ENCODE data around the gene ATP4B. TPM values are rescaled to one million over a fixed set of nuclear protein-coding genes. Genes with fewer than 3 reads are reported as not detected.

The ATP4B gene
- total RNA-seq, 2 experiments from 2014 or later, result not detected

DNA sequence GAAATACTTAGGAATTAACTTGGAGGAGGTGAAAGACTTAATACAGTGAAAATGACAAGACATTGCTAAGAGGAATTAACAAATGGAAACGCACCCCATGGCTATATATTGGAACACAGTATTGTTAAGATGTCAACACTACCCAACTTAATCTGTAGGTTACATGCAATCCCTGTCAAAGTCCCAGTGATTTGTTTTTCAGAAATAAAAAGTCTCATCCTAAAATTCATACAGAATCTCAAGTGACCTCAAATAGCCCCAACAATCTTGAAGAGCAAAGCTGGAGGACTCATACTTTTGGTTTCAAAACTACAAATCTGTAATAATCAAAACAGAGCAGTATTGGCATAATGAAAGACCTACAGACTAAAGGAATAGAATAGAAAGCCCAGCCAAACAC, 13.2 kb downstream of the ATP4B start:
- H3K79me2 ChIP-seq (ENCODE audit: insufficient read depth, low read depth, low read length), result no peaks in the 10 kb centered on the region
- H3K4me2 ChIP-seq (ENCODE audit: low read length), result no peak overlapping the region
- POLR2A ChIA-PET, result no interaction called here

DNA sequence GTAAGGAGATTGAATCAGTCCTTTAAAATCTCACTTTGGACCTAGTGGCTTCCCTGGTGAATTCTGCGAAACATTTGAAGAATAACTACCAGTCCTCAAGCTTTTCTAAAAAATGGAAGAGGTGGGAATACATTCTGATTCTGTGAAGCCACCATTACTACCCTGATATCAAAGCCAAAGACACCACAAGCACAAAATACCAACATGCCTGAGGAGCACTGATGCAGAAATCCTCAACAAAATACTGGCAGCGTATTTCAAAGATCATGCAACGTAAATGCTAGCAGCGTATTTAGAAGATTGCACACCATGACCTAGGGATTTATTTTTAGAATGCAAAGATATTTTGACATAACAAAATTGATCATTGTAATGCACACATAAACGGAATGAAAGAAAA, 14.4 kb downstream of the ATP4B start:
- intact Hi-C loops (cut with micrococcal nuclease; ENCODE audit: unreplicated experiment), result no loop called here
- no peaks in the 10 kb centered on the region for H3K4me1 ChIP-seq (ENCODE audit: insufficient read depth, low read length, poor library complexity, severe bottlenecking)
- no peak overlapping the region for H2AFZ ChIP-seq (ENCODE audit: low read length)
- H3K79me2 ChIP-seq (ENCODE audit: insufficient read depth, low read depth, low read length), result no peaks in the 10 kb centered on the region
- no peak for DNase-seq (ENCODE audit: low spot score)
- no TSS peak for BruUV-seq (replicated peaks)
- no peak overlapping the region for H3K4me3 ChIP-seq (ENCODE audit: low read depth, low read length, poor library complexity, severe bottlenecking)
- no peak overlapping the region for H3K4me2 ChIP-seq (ENCODE audit: low read length)
- H3K36me3 ChIP-seq (ENCODE audit: insufficient read depth, low read length), result peaks cover 27% of the 10 kb centered on the region
- ChIA-PET CTCF (ENCODE audit: unreplicated experiment) (no interaction called here), POLR2A (no interaction called here)
- H3K9me2 ChIP-seq (ENCODE audit: insufficient read depth, low read length), result no peaks in the 10 kb centered on the region
- H3K9me3 ChIP-seq (ENCODE audit: low read length), result no peaks in the 10 kb centered on the region
- H4K20me1 ChIP-seq (ENCODE audit: insufficient read depth, low read length), result no peaks in the 10 kb centered on the region
- TF ChIP-seq, protein P1, sequence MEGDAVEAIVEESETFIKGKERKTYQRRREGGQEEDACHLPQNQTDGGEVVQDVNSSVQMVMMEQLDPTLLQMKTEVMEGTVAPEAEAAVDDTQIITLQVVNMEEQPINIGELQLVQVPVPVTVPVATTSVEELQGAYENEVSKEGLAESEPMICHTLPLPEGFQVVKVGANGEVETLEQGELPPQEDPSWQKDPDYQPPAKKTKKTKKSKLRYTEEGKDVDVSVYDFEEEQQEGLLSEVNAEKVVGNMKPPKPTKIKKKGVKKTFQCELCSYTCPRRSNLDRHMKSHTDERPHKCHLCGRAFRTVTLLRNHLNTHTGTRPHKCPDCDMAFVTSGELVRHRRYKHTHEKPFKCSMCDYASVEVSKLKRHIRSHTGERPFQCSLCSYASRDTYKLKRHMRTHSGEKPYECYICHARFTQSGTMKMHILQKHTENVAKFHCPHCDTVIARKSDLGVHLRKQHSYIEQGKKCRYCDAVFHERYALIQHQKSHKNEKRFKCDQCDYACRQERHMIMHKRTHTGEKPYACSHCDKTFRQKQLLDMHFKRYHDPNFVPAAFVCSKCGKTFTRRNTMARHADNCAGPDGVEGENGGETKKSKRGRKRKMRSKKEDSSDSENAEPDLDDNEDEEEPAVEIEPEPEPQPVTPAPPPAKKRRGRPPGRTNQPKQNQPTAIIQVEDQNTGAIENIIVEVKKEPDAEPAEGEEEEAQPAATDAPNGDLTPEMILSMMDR (conservative IDR thresholded peaks at IDR 0.05; ENCODE audit: low read length), result no peak
- TF ChIP-seq EZH2phosphoT487 (IDR thresholded peaks at IDR 0.05; ENCODE audit: borderline replicate concordance, low read depth, low read length), result no peak
- no peak overlapping the region for H3K27ac ChIP-seq (ENCODE audit: low read depth, low read length, poor library complexity, severe bottlenecking)

More for the DNA sequence above, 13.2 kb downstream of the ATP4B start:
- no peak for TF ChIP-seq EZH2phosphoT487 (IDR thresholded peaks at IDR 0.05; ENCODE audit: borderline replicate concordance, low read depth, low read length)
- TF ChIP-seq, protein P1 (conservative IDR thresholded peaks at IDR 0.05; ENCODE audit: low read length), result no peak
- CTCF ChIA-PET (ENCODE audit: unreplicated experiment), result no interaction called here
- Histone ChIP-seq H2AFZ (ENCODE audit: low read length) (no peak overlapping the region), H3K9me3 (ENCODE audit: low read length) (no peaks in the 10 kb centered on the region), H3K9me2 (ENCODE audit: insufficient read depth, low read length) (no peaks in the 10 kb centered on the region), H3K27ac (ENCODE audit: low read depth, low read length, poor library complexity, severe bottlenecking) (no peak overlapping the region), H3K4me3 (ENCODE audit: low read depth, low read length, poor library complexity, severe bottlenecking) (no peak overlapping the region), H3K36me3 (ENCODE audit: insufficient read depth, low read length) (peaks cover 18% of the 10 kb centered on the region), H4K20me1 (ENCODE audit: insufficient read depth, low read length) (no peaks in the 10 kb centered on the region), H3K4me1 (ENCODE audit: insufficient read depth, low read length, poor library complexity, severe bottlenecking) (no peaks in the 10 kb centered on the region)
- no peak for DNase-seq (ENCODE audit: low spot score)
- intact Hi-C loops (cut with micrococcal nuclease; ENCODE audit: unreplicated experiment), result no loop called here
- no TSS peak for BruUV-seq (replicated peaks)

DNA sequence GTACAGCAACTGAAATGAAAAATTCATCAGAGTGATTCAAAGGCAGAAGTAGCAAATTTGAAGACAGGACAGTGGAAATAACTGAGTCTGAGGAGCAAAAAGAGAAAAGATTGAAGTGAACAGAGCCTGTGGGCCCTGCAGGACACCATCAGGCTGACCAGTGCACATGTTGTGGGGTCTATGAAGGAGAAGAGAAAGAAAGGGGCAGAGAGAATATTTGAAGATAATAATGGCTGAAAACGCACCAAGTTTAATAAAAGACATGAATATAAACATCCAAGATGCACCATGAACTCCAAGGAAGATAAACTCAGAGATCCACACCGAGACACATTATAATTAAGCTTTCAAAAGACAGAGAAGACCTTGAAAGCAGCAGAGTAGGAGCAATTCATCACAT, 15.4 kb downstream of the ATP4B start:
- H3K4me2 ChIP-seq (ENCODE audit: low read length), result no peak overlapping the region
- no peaks in the 10 kb centered on the region for H3K9me3 ChIP-seq (ENCODE audit: low read length)
- TF ChIP-seq, protein P1 (conservative IDR thresholded peaks at IDR 0.05; ENCODE audit: low read length), result no peak
- TF ChIP-seq EZH2phosphoT487 (IDR thresholded peaks at IDR 0.05; ENCODE audit: borderline replicate concordance, low read depth, low read length), result no peak
- no peaks in the 10 kb centered on the region for H4K20me1 ChIP-seq (ENCODE audit: insufficient read depth, low read length)
- ChIA-PET POLR2A (no interaction called here), CTCF (ENCODE audit: unreplicated experiment) (no interaction called here)
- H3K27ac ChIP-seq (ENCODE audit: low read depth, low read length, poor library complexity, severe bottlenecking), result no peak overlapping the region
- H2AFZ ChIP-seq (ENCODE audit: low read length), result no peak overlapping the region
- peaks cover 35% of the 10 kb centered on the region for H3K36me3 ChIP-seq (ENCODE audit: insufficient read depth, low read length)
- BruUV-seq (replicated peaks), result no TSS peak
- H3K4me1 ChIP-seq (ENCODE audit: insufficient read depth, low read length, poor library complexity, severe bottlenecking), result no peaks in the 10 kb centered on the region
- H3K4me3 ChIP-seq (ENCODE audit: low read depth, low read length, poor library complexity, severe bottlenecking), result no peak overlapping the region
- no peak for DNase-seq (ENCODE audit: low spot score)
- H3K79me2 ChIP-seq (ENCODE audit: insufficient read depth, low read depth, low read length), result no peaks in the 10 kb centered on the region
- intact Hi-C loops (cut with micrococcal nuclease; ENCODE audit: unreplicated experiment), result no loop called here
- no peaks in the 10 kb centered on the region for H3K9me2 ChIP-seq (ENCODE audit: insufficient read depth, low read length)
